Esophagus muscularis mucosa (tissue), 4 donors: ENCODE results near the gene GALNS.

ENCODE experiments used
- EP300 ChIP-seq: sonication (generic); formaldehyde crosslinking; IDR thresholded peaks from one replicate; pipeline ENCODE4 v1.6.1; 2017; ENCODE audit warnings: antibody characterized with exemption
- POLR2A ChIP-seq: fragments of 450-650 bp; IDR thresholded peaks from one replicate; pipeline ENCODE4 v1.6.1; 2017; ENCODE audit warnings: antibody characterized with exemption, moderate library complexity, mild to moderate bottlenecking, low read depth
- TF ChIP-seq, protein P1 (sequence below), 3 experiments: fragments of 200-600 bp in 2 of 3; fragments of 450-650 bp in 1 of 3; sonication (generic) in 2 of 3; IDR thresholded peaks; one replicate each; pipeline ENCODE4 v1.5.1; 2017 to 2019; ENCODE audit warnings: antibody characterized with exemption in 3 of 3, mild to moderate bottlenecking in 2 of 3, moderate library complexity in 1 of 3

DNA sequence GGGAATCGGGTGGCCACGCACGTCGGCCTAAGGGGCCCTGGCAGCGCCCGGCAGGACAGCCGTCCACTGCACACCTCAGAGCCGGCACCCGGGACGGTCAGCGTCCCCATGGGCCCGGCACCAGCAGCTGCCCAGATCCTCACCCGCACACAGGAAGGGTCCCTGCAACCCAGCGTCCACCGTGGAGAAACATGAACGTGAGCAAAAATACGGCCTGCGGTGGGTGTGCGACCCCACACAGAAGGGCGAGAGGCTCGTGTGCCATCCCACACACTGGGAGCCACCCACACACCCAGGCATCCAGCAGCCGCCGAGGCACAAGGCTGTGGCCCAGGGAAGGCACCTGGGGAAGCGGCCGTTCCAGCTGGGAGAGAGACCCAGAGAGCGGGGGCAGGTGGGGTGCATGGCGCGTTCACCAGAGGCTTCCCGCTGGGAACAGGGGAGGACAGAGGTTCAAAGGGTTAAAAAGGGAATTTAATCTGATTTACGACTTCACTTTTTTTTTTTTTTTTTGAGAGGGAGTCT, 78.1 kb downstream of the GALNS start:
- TF ChIP-seq, protein P1, sequence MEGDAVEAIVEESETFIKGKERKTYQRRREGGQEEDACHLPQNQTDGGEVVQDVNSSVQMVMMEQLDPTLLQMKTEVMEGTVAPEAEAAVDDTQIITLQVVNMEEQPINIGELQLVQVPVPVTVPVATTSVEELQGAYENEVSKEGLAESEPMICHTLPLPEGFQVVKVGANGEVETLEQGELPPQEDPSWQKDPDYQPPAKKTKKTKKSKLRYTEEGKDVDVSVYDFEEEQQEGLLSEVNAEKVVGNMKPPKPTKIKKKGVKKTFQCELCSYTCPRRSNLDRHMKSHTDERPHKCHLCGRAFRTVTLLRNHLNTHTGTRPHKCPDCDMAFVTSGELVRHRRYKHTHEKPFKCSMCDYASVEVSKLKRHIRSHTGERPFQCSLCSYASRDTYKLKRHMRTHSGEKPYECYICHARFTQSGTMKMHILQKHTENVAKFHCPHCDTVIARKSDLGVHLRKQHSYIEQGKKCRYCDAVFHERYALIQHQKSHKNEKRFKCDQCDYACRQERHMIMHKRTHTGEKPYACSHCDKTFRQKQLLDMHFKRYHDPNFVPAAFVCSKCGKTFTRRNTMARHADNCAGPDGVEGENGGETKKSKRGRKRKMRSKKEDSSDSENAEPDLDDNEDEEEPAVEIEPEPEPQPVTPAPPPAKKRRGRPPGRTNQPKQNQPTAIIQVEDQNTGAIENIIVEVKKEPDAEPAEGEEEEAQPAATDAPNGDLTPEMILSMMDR (IDR thresholded peaks at IDR 0.05) = no peak
- no peak for TF ChIP-seq EP300
- TF ChIP-seq POLR2A = no peak
